Activated CD4-positive, alpha-beta T cell treated with anti-CD3 and anti-CD28 coated beads for 36 hours (primary cell): ENCODE data around the gene UST. TPM values are rescaled to one million over a fixed set of nuclear protein-coding genes. Genes with fewer than 3 reads are reported as not detected.
"Not testable (repeated sequence)": the region's sequence is repeated elsewhere in the genome, so short reads cannot be mapped to it uniquely, and the experiment has no call there.

Experiments
- ATAC-seq: fragments of 200-7000 bp; cut with Tn5 transposase; one replicate; pipeline ENCODE4 v1.10.0; 2021; ENCODE audit warnings: mild to moderate bottlenecking, moderate library complexity
- CTCF ChIA-PET: fragments of 350-600 bp; sonication (Branson Sonifier 250); formaldehyde crosslinking; loops from one replicate; lab custom pipeline; 2021; ENCODE audit warnings: antibody characterized with exemption; lab: Charles Lee
- POLR2A ChIA-PET: fragments of 350-600 bp; sonication (Branson Sonifier 250); formaldehyde crosslinking; loops from one replicate; lab custom pipeline; 2021; ENCODE audit warnings: antibody characterized with exemption, inconsistent platforms; lab: Charles Lee
- DNase-seq: peaks from one replicate; pipeline ENCODE4 v3.0.0-alpha.2; 2020
- H3K27ac Mint-ChIP-seq: one replicate; pipeline ENCODE4 v1.8.0; 2021; ENCODE audit warnings: mixed read lengths
- H3K27me3 Mint-ChIP-seq: one replicate; pipeline ENCODE4 v1.8.0; 2021; ENCODE audit warnings: mixed read lengths
- H3K36me3 Mint-ChIP-seq: one replicate; pipeline ENCODE4 v1.8.0; 2021; ENCODE audit warnings: low read depth, mixed read lengths
- H3K4me1 Mint-ChIP-seq: one replicate; pipeline ENCODE4 v1.8.0; 2021; ENCODE audit warnings: mixed read lengths
- H3K4me3 Mint-ChIP-seq: one replicate; pipeline ENCODE4 v1.8.0; 2021; ENCODE audit warnings: mild to moderate bottlenecking, moderate library complexity, mixed read lengths
- H3K9me3 Mint-ChIP-seq: one replicate; pipeline ENCODE4 v1.8.0; 2021; ENCODE audit warnings: low read depth, mixed read lengths
- intact Hi-C, 2 experiments: fragments of 100-400 bp; cut with DNase I in 1 of 2; cut with micrococcal nuclease in 1 of 2; formaldehyde crosslinking; loops; one replicate each; pipeline versions ENCODE4 v1.14.2 to v1.15.1; 2022 to 2024; cut with DNase I, micrococcal nuclease
- total RNA-seq, 2 experiments: library from RNA; stranded (reverse); gene quantifications; one replicate each; pipeline ENCODE4 v1.2.3, GENCODE V29; 2021

UST gene
- total RNA-seq, 2 experiments from 2014 or later, result 2.2 to 2.8 TPM

DNA sequence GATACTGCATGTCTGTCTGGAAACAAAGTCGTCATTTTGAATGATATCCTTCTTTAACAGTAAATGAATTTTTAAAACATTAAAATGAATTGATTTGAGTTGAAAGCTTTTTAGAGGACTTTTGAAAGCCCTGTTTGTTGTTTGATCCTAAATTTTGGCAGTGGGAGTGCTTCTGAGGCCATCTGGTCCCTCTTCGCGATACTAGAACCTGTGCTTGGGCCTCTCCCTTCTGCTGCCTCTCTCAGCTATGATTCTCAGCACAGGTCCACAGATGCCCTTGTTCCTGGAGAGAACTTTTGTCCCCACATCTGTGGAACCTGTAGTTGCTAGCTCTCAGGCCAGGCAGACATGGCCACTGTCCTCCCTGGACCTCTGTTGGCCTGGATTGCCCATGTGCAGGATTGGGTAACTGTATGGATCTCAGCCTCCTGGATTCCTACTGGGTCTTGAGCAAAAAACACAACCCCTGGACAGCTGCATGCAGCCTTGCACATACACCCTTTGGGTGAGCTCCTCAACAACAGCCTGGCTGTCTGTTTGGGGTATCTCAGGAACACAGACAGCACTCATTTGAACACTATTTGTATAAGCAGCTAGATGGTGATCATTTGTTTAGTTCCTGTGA lies 21.9 kb downstream of the UST start:
- intact Hi-C loops, result loop anchor here in 1 of 2 experiments (10.0 kb wide), 1 partner anchor 726 kb away; no protein-coding TSS in a partner anchor
- Mint-ChIP-seq H3K36me3 (no peaks in the 10 kb centered on the region), H3K4me3 (no peak overlapping the region), H3K27me3 (peaks cover 8% of the 10 kb centered on the region), H3K9me3 (no peaks in the 10 kb centered on the region), H3K27ac (no peak overlapping the region), H3K4me1 (peaks cover 35% of the 10 kb centered on the region)
- ChIA-PET POLR2A (no interaction called here), CTCF (interaction anchor here (0.6 to 0.7 kb wide), 2 partner anchors 11 to 84 kb away, joined by 3 to 4 read pairs; no protein-coding TSS in a partner anchor)
- ATAC-seq (no peak), DNase-seq (no peak)

GRCh38 chr6:148769304-148769968 lies 22.6 kb downstream of the UST start:
- Mint-ChIP-seq H3K9me3 (no peaks in the 10 kb centered on the region), H3K4me3 (no peak overlapping the region), H3K27ac (no peak overlapping the region), H3K27me3 (peaks cover 8% of the 10 kb centered on the region), H3K36me3 (no peaks in the 10 kb centered on the region), H3K4me1 (peaks cover 35% of the 10 kb centered on the region)
- ATAC-seq (no peak), DNase-seq (no peak)
- CTCF ChIA-PET, result interaction anchor here (0.5 to 0.7 kb wide), 2 partner anchors 11 to 16 kb away, joined by 3 read pairs; no protein-coding TSS in a partner anchor
- intact Hi-C loops, result loop anchor here in 1 of 2 experiments (10.0 kb wide), 1 partner anchor 725 kb away; no protein-coding TSS in a partner anchor
- POLR2A ChIA-PET, result no interaction called here

GRCh38 chr6:148770408-148771211 lies 23.8 kb downstream of the UST start:
- peaks cover 35% of the 10 kb centered on the region for H3K4me1 Mint-ChIP-seq
- no peaks in the 10 kb centered on the region for H3K9me3 Mint-ChIP-seq
- H3K27me3 Mint-ChIP-seq, result peaks cover 10% of the 10 kb centered on the region
- CTCF ChIA-PET, result interaction anchor here (2.2 kb wide), 1 partner anchor 13 kb away, joined by 7 read pairs; no protein-coding TSS in a partner anchor
- no peak overlapping the region for H3K27ac Mint-ChIP-seq
- DNase-seq, result no peak
- intact Hi-C loops, result no loop called here
- peak; percentile 30 for ATAC-seq
- POLR2A ChIA-PET, result no interaction called here
- no peaks in the 10 kb centered on the region for H3K36me3 Mint-ChIP-seq
- H3K4me3 Mint-ChIP-seq, result no peak overlapping the region

DNA sequence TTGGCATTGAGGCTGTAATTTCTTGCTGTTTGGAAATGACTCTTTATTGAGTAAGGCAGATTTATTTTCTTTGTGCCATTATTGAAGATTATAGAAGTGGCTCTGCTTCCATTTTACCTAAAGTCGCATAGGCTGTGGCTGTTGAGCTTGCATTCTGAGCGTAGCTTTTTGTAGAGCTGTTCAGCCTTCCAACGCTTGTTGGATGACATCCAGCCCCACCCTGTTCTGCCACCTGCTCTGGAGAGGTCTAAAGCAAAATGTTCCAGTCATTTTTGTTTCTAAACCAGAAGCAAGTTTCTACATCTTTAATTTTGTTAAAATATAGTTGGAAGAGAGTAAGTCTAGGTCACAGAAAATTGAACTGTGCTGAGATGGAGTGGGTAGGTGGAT lies 24.4 kb downstream of the UST start:
- intact Hi-C loops, result no loop called here
- ChIA-PET CTCF (interaction anchor here (1.0 to 2.2 kb wide), 2 partner anchors 14 to 19 kb away, joined by 4 to 7 read pairs; no protein-coding TSS in a partner anchor), POLR2A (no interaction called here)
- peaks cover 31% of the 10 kb centered on the region for H3K4me1 Mint-ChIP-seq
- H3K36me3 Mint-ChIP-seq, result no peaks in the 10 kb centered on the region
- H3K27me3 Mint-ChIP-seq, result peaks cover 10% of the 10 kb centered on the region
- DNase-seq, result peak; percentile 14
- no peak overlapping the region for H3K4me3 Mint-ChIP-seq
- ATAC-seq, result no peak
- no peaks in the 10 kb centered on the region for H3K9me3 Mint-ChIP-seq
- no peak overlapping the region for H3K27ac Mint-ChIP-seq

DNA sequence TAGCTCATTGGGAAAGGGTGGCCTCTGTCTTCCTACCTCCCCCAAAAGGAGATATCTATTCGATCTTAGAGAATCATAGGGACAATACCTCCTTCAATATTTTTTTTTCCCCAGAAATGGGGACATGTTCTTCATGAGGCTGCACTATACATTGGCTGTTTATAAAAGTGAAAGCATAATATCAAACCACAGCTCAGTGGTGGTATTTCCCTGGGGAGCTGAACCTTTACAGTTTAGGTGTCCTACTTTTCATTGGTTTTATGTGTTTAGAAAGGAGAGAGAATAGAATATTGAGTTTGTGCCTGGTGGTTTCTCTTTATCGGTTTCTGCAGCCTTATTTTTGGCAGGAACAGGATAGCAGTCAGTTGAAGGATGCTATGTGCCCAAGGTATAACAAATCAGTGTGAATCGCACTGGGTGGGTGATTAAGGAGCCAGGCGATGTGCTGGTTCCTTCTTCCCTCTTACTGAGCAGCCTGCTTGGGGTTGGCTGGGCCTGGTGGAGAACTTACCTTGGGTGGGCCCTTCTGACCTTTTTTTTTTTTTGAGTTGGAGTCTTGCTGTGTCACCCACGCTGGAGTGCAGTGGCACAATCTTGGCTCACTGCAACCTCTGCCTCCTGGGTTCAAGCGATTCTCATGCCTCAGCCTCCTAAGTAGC lies 25.2 kb downstream of the UST start:
- H3K27me3 Mint-ChIP-seq, result peaks cover 10% of the 10 kb centered on the region
- peak overlapping the region; percentile 9 for H3K4me3 Mint-ChIP-seq
- intact Hi-C loops, result no loop called here
- no peaks in the 10 kb centered on the region for H3K9me3 Mint-ChIP-seq
- H3K4me1 Mint-ChIP-seq, result peaks cover 30% of the 10 kb centered on the region
- CTCF ChIA-PET, result interaction anchor here (1.0 to 2.2 kb wide), 2 partner anchors 14 to 20 kb away, joined by 4 to 7 read pairs; no protein-coding TSS in a partner anchor
- POLR2A ChIA-PET, result no interaction called here
- no peaks in the 10 kb centered on the region for H3K36me3 Mint-ChIP-seq
- DNase-seq (no peak), ATAC-seq (peak; percentile 60)
- H3K27ac Mint-ChIP-seq, result no peak overlapping the region

- ChIA-PET POLR2A (interaction anchor here (1.3 kb wide), 1 partner anchor 17 kb away, joined by 3 read pairs; no protein-coding TSS in a partner anchor), CTCF (no interaction called here)
- intact Hi-C loops, result no loop called here
- Mint-ChIP-seq H3K4me1 (peaks cover 27% of the 10 kb centered on the region), H3K4me3 (no peak overlapping the region), H3K36me3 (no peaks in the 10 kb centered on the region), H3K27me3 (peaks cover 8% of the 10 kb centered on the region), H3K27ac (no peak overlapping the region), H3K9me3 (no peaks in the 10 kb centered on the region)
- DNase-seq (no peak), ATAC-seq (no peak)
These were observed 28.3 kb downstream of the UST start for GRCh38 chr6:148775161-148775560.

- no peak overlapping the region for H3K4me3 Mint-ChIP-seq
- intact Hi-C loops, result no loop called here
- H3K4me1 Mint-ChIP-seq, result peaks cover 23% of the 10 kb centered on the region
- no peak for ATAC-seq
- H3K27ac Mint-ChIP-seq, result peak overlapping the region; percentile 42
- CTCF ChIA-PET, result interaction anchor here (0.6 kb wide), 1 partner anchor 173 kb away, joined by 3 read pairs; no protein-coding TSS in a partner anchor
- no peaks in the 10 kb centered on the region for H3K9me3 Mint-ChIP-seq
- POLR2A ChIA-PET, result interaction anchor here (1.3 kb wide), 1 partner anchor 18 kb away, joined by 3 read pairs; no protein-coding TSS in a partner anchor
- peaks cover 2% of the 10 kb centered on the region for H3K27me3 Mint-ChIP-seq
- no peaks in the 10 kb centered on the region for H3K36me3 Mint-ChIP-seq
- peak; percentile 16 for DNase-seq
These were observed 29.8 kb downstream of the UST start for GRCh38 chr6:148776321-148777308.

DNA sequence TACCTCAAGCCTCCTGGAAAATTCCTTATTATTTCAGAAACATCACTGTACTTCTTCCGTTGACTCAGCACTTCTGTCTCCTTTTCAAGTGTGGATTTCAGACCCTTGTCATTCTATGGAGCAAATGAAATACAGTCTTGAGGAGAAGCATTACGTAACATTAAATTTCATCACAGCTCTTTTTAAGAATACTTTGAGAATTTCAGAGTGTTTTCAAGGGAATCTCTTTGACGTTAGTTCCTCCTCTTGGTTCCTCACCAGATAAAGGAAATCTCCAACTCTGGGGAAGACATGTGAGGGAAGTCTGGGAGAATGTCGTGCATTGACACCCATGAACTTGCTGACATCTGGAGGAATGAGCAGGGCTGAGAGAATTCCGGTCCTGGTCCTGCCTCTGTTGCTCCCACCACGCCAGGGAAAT lies 32.3 kb downstream of the UST start:
- peaks cover 25% of the 10 kb centered on the region for H3K4me1 Mint-ChIP-seq
- H3K36me3 Mint-ChIP-seq, result no peaks in the 10 kb centered on the region
- ChIA-PET CTCF (no interaction called here), POLR2A (no interaction called here)
- H3K4me3 Mint-ChIP-seq, result no peak overlapping the region
- ATAC-seq (no peak), DNase-seq (no peak)
- H3K27me3 Mint-ChIP-seq, result peaks cover 5% of the 10 kb centered on the region
- no peak overlapping the region for H3K27ac Mint-ChIP-seq
- intact Hi-C loops, result no loop called here
- H3K9me3 Mint-ChIP-seq, result no peaks in the 10 kb centered on the region

DNA sequence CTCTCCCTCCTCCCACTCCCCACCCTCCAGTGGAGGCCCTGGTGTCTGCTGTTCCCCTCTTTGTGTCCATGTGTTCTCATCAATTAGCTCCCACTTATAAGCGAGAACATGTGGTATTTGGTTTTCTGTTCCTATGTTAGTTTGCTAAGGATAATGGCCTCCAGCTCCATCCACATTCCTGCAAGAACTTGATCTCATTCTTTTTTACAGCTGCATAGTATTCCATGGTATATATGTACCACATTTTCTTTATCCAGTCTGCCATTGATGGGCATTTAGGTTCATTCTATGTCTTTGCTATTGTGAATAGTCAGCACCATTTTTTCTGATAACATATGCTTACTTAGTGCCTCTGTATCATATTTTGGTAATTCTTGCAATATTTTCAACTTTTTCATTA lies 33.6 kb downstream of the UST start:
- H3K4me1 Mint-ChIP-seq, result peaks cover 25% of the 10 kb centered on the region
- not testable (repeated sequence) for H3K4me3 Mint-ChIP-seq, H3K27me3 Mint-ChIP-seq, ATAC-seq, H3K36me3 Mint-ChIP-seq, H3K9me3 Mint-ChIP-seq, H3K27ac Mint-ChIP-seq, DNase-seq
- ChIA-PET POLR2A (interaction anchor here (1.0 kb wide), 1 partner anchor 35 kb away, joined by 3 read pairs; no protein-coding TSS in a partner anchor), CTCF (interaction anchor here (0.9 to 1.8 kb wide), 6 partner anchors 12 to 56 kb away, joined by 3 to 9 read pairs (median 4); no protein-coding TSS in a partner anchor)
- intact Hi-C loops, result loop anchor here in 1 of 2 experiments (5.0 kb wide), 1 partner anchor 33 kb away; the partner anchor contains the start of gene UST
